Measurements from ENCODE around the gene GCNT2.
"Not testable (repeated sequence)": the region's sequence is repeated elsewhere in the genome, so short reads cannot be mapped to it uniquely, and the experiment has no call there.

Gene GCNT2

GRCh38 chr6:10516953-10517352 is 4.2 kb upstream of the GCNT2 start:
- no peak for DNase-seq

- no peak for DNase-seq
Observed at GRCh38 chr6:10518557-10519407, 2.4 kb upstream of the GCNT2 start.

- not testable (repeated sequence) for DNase-seq
Observed at GRCh38 chr6:10519408-10519697, 1.8 kb upstream of the GCNT2 start.

- no peak for DNase-seq
Observed at GRCh38 chr6:10520468-10520867, 683 bp upstream of the GCNT2 start.

- no peak for DNase-seq
Observed at GRCh38 chr6:10522929-10523573, 1.9 kb downstream of the GCNT2 start.

- DNase-seq: no peak
Observed at GRCh38 chr6:10526156-10526555, 5.0 kb downstream of the GCNT2 start.

- no peak for DNase-seq
Observed at GRCh38 chr6:10528158-10528981, 7.2 kb downstream of the GCNT2 start.

- DNase-seq: no peak
Observed at GRCh38 chr6:10529231-10529801, 8.2 kb downstream of the GCNT2 start.

GRCh38 chr6:10529828-10530374 is 8.8 kb downstream of the GCNT2 start:
- not testable (repeated sequence) for DNase-seq

- DNase-seq: no peak
Observed at GRCh38 chr6:10531503-10531902, 10.4 kb downstream of the GCNT2 start.

- DNase-seq: no peak
Observed at GRCh38 chr6:10531942-10532341, 10.8 kb downstream of the GCNT2 start.

GRCh38 chr6:10532392-10532791 is 11.2 kb downstream of the GCNT2 start:
- no peak for DNase-seq

- no peak for DNase-seq
Observed at GRCh38 chr6:10534419-10534762, 13.2 kb downstream of the GCNT2 start.

GRCh38 chr6:10535193-10535592 is 14.0 kb downstream of the GCNT2 start:
- DNase-seq: no peak

- no peak for DNase-seq
Observed at GRCh38 chr6:10537726-10538125, 16.6 kb downstream of the GCNT2 start.

GRCh38 chr6:10540073-10540746 is 19.1 kb downstream of the GCNT2 start:
- DNase-seq: no peak

- DNase-seq: no peak
Observed at GRCh38 chr6:10541591-10541990, 20.4 kb downstream of the GCNT2 start.

- DNase-seq: no peak
Observed at GRCh38 chr6:10542213-10542612, 21.1 kb downstream of the GCNT2 start.

- no peak for DNase-seq
Observed at GRCh38 chr6:10543488-10543887, 22.3 kb downstream of the GCNT2 start.

- no peak for DNase-seq
Observed at GRCh38 chr6:10545482-10545881, 24.3 kb downstream of the GCNT2 start.

GRCh38 chr6:10547809-10548208 is 26.7 kb downstream of the GCNT2 start:
- DNase-seq: no peak

GRCh38 chr6:10550764-10551163 is 29.6 kb downstream of the GCNT2 start:
- DNase-seq: no peak

Data from NK-92 treated with Interleukin-12 subunit alpha and Interleukin-12 subunit beta, amount 100 ng/mL, for 24 hours (cell line).